Measurements from ENCODE around the gene GRPR. TPM values are rescaled to one million over a fixed set of nuclear protein-coding genes. Genes with fewer than 3 reads are reported as not detected.

Gene GRPR
- total and polyA plus RNA-seq, 4 donors: 0.08 TPM; not detected in 3

DNA sequence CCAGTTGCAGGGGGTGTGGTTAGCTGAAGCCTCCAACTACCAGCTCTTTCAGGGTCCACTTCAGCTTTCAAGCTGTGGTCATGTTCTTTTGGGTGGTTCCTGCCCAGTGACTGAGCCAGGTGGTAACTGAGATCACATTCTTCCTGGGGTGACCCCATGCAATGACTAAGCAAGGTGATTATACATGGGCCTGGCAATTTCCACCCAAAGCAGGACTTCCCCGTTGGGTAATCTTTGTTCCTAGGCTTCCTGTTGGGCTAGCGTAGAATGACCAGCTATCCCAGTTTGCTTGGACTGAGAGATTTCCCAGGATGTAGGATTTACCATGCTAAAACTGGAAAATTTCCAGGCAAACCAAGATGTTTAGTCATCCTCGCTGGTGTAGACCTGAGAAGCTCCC, 25.5 kb downstream of the GRPR start:
- H3K4me3 ChIP-seq (ENCODE audit: low read depth in 1 of 3, low read length in 3 of 3): no peak overlapping the region
- H3K9me3 ChIP-seq (ENCODE audit: control insufficient read depth in 4 of 4, low read length in 3 of 4): no peaks in the 10 kb centered on the region
- peaks cover 0 to 3% (median 0%) of the 10 kb centered on the region in 4 donors for H3K27me3 ChIP-seq (ENCODE audit: control insufficient read depth in 4 of 4, insufficient read depth in 4 of 4, low read length in 3 of 4)
- no peak for DNase-seq (ENCODE audit: low spot score)
- H3K36me3 ChIP-seq (ENCODE audit: control insufficient read depth in 4 of 4, insufficient read depth in 3 of 4, low read depth in 1 of 4, low read length in 3 of 4): no peaks in the 10 kb centered on the region
- no peaks in the 10 kb centered on the region for H3K4me1 ChIP-seq (ENCODE audit: control insufficient read depth in 4 of 4, insufficient read depth in 4 of 4, low read length in 3 of 4)
- no peak overlapping the region for H3K27ac ChIP-seq (ENCODE audit: low read depth in 1 of 2, low read length in 2 of 2)
- TF ChIP-seq NR2F2 (IDR thresholded peaks at IDR 0.05) (no peak), HNF4G (IDR thresholded peaks at IDR 0.05) (no peak)
- TF ChIP-seq, protein P1, sequence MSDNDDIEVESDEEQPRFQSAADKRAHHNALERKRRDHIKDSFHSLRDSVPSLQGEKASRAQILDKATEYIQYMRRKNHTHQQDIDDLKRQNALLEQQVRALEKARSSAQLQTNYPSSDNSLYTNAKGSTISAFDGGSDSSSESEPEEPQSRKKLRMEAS (IDR thresholded peaks at IDR 0.05): no peak
- no peak overlapping the region for H3K9ac ChIP-seq (ENCODE audit: low read depth in 1 of 2, low read length in 2 of 2)
- 59% methylated on average over 3 of the region's 3 CpGs for WGBS

GRCh38 chrX:16155581-16156096, 32.3 kb downstream of the GRPR start:
- no peak overlapping the region for H3K4me3 ChIP-seq (ENCODE audit: low read depth in 1 of 3, low read length in 3 of 3)
- H3K27me3 ChIP-seq (ENCODE audit: control insufficient read depth in 4 of 4, insufficient read depth in 4 of 4, low read length in 3 of 4): no peaks in the 10 kb centered on the region
- no peaks in the 10 kb centered on the region for H3K4me1 ChIP-seq (ENCODE audit: control insufficient read depth in 4 of 4, insufficient read depth in 4 of 4, low read length in 3 of 4)
- H3K9ac ChIP-seq (ENCODE audit: low read depth in 1 of 2, low read length in 2 of 2): no peak overlapping the region
- no peaks in the 10 kb centered on the region for H3K9me3 ChIP-seq (ENCODE audit: control insufficient read depth in 4 of 4, low read length in 3 of 4)
- no peak for DNase-seq (ENCODE audit: low spot score)
- H3K27ac ChIP-seq (ENCODE audit: low read depth in 1 of 2, low read length in 2 of 2): no peak overlapping the region
- H3K36me3 ChIP-seq (ENCODE audit: control insufficient read depth in 4 of 4, insufficient read depth in 3 of 4, low read depth in 1 of 4, low read length in 3 of 4): no peaks in the 10 kb centered on the region
- WGBS: 58% methylated on average over 5 of the region's 5 CpGs
- TF ChIP-seq YY1 (IDR thresholded peaks at IDR 0.05): no peak
- no peak for TF ChIP-seq HNF4G (IDR thresholded peaks at IDR 0.05)
- TF ChIP-seq, protein P2, sequence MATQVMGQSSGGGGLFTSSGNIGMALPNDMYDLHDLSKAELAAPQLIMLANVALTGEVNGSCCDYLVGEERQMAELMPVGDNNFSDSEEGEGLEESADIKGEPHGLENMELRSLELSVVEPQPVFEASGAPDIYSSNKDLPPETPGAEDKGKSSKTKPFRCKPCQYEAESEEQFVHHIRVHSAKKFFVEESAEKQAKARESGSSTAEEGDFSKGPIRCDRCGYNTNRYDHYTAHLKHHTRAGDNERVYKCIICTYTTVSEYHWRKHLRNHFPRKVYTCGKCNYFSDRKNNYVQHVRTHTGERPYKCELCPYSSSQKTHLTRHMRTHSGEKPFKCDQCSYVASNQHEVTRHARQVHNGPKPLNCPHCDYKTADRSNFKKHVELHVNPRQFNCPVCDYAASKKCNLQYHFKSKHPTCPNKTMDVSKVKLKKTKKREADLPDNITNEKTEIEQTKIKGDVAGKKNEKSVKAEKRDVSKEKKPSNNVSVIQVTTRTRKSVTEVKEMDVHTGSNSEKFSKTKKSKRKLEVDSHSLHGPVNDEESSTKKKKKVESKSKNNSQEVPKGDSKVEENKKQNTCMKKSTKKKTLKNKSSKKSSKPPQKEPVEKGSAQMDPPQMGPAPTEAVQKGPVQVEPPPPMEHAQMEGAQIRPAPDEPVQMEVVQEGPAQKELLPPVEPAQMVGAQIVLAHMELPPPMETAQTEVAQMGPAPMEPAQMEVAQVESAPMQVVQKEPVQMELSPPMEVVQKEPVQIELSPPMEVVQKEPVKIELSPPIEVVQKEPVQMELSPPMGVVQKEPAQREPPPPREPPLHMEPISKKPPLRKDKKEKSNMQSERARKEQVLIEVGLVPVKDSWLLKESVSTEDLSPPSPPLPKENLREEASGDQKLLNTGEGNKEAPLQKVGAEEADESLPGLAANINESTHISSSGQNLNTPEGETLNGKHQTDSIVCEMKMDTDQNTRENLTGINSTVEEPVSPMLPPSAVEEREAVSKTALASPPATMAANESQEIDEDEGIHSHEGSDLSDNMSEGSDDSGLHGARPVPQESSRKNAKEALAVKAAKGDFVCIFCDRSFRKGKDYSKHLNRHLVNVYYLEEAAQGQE (IDR thresholded peaks at IDR 0.05): no peak
- no peak for TF ChIP-seq HNF4A (conservative IDR thresholded peaks at IDR 0.05)
- TF ChIP-seq, protein P3, sequence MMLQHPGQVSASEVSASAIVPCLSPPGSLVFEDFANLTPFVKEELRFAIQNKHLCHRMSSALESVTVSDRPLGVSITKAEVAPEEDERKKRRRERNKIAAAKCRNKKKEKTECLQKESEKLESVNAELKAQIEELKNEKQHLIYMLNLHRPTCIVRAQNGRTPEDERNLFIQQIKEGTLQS (IDR thresholded peaks at IDR 0.05): no peak
- no peak for TF ChIP-seq SP1 (IDR thresholded peaks at IDR 0.05)
- no peak for TF ChIP-seq RAD21 (IDR thresholded peaks at IDR 0.05)
- no peak for TF ChIP-seq GABPA (IDR thresholded peaks at IDR 0.05 in 1 of 2, conservative IDR thresholded peaks at IDR 0.05 in 1 of 2)
- TF ChIP-seq, protein P4, sequence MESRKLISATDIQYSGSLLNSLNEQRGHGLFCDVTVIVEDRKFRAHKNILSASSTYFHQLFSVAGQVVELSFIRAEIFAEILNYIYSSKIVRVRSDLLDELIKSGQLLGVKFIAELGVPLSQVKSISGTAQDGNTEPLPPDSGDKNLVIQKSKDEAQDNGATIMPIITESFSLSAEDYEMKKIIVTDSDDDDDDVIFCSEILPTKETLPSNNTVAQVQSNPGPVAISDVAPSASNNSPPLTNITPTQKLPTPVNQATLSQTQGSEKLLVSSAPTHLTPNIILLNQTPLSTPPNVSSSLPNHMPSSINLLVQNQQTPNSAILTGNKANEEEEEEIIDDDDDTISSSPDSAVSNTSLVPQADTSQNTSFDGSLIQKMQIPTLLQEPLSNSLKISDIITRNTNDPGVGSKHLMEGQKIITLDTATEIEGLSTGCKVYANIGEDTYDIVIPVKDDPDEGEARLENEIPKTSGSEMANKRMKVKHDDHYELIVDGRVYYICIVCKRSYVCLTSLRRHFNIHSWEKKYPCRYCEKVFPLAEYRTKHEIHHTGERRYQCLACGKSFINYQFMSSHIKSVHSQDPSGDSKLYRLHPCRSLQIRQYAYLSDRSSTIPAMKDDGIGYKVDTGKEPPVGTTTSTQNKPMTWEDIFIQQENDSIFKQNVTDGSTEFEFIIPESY (IDR thresholded peaks at IDR 0.05): no peak
- TF ChIP-seq CTCF (IDR thresholded peaks at IDR 0.05; ENCODE audit: low read depth, low read length, missing input control): no peak
- TF ChIP-seq NR2F2 (IDR thresholded peaks at IDR 0.05): no peak
- TF ChIP-seq, protein P1 (IDR thresholded peaks at IDR 0.05): no peak
- no peak for TF ChIP-seq EGR1 (IDR thresholded peaks at IDR 0.05; ENCODE audit: low read depth in 2 of 2)
- no peak for TF ChIP-seq TAF1 (conservative IDR thresholded peaks at IDR 0.05)
- TF ChIP-seq RXRA (IDR thresholded peaks at IDR 0.05): no peak
- no peak for TF ChIP-seq FOXA1 (IDR thresholded peaks at IDR 0.05)
- TF ChIP-seq FOXA2 (IDR thresholded peaks at IDR 0.05): no peak
- no peak for TF ChIP-seq JUND (IDR thresholded peaks at IDR 0.05)
